Ramos (cell line): ENCODE data around the gene AK4.
"Not testable (repeated sequence)": the region's sequence is repeated elsewhere in the genome, so short reads cannot be mapped to it uniquely, and the experiment has no call there.

Source experiments
- in situ Hi-C: fragments of 300-500 bp; cut with MboI; formaldehyde crosslinking; loops from one replicate; pipeline ENCODE4 v1.14.3; 2022; ENCODE audit warnings: low sequenced_read_pairs; ENCODE audit not compliant: unreplicated experiment

The AK4 gene

DNA sequence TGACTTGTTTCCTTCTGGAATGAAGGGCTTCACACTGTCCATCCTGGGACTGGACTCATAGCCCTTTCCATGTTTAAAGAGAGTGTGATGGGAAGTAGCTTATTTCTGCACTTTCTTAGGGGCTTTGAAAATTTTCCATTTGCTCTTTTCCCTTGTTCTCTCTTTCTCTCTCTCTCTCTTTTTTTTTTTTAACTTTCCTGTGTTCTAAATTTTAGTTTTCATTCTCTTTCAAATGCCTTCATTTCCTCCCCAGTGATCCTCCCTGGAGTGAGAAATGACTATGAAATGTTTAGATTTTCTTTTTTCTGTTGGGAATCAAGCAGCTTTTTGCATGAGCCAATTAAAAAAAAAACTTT, 2.1 kb downstream of the AK4 start:
- in situ Hi-C loops = no loop called here

DNA sequence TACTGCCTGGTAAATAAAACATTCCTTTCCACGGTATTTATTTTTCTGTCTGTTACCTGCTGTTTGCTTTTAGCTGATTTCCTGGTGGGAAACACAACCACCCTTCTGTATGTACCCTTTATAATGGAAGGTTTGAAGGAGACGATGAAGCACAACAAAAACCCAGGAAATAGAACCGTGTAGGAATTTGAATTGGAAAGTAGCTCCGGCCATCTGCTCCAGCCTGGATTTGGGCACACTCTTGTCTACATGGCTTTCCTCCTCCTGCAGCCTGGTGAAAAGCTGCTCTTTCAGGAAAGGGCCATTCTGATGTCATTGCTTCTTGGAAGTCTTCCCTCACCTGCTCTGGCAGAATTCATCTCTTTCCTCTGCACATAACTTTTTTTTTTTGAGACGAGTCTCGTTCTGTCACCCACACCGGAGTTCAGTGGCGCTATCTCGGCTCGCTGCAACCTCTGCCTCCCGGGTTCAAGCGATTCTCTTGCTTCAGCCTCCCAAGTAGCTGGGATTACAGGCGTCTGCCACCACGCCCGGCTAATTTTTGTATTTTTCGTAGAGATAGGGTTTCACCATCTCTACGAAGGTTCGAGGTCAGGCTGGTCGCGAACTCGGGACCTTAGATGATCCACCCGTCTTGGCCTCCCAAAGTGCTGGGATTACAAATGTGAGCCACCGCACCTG, 2.7 kb downstream of the AK4 start:
- in situ Hi-C loops = no loop called here

DNA sequence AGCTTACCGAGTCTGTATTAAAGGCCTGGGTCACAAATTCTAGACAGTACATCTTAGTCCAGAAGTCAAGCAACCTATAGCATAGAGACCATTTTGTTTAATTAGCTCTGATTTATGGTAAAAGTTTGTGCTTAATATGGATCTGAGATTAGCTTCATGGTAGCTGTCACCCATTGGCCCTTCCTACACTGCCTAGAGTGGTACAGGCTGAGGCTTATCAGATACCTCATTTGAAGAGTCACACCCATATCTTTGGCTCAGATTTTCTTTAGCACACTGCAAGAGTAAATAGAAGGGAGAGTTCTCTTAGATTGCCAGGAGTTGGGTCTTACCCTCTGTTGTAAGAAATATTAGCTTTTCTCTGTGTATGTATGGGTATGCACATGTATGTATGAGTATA, 3.6 kb downstream of the AK4 start:
- in situ Hi-C loops = no loop called here

DNA sequence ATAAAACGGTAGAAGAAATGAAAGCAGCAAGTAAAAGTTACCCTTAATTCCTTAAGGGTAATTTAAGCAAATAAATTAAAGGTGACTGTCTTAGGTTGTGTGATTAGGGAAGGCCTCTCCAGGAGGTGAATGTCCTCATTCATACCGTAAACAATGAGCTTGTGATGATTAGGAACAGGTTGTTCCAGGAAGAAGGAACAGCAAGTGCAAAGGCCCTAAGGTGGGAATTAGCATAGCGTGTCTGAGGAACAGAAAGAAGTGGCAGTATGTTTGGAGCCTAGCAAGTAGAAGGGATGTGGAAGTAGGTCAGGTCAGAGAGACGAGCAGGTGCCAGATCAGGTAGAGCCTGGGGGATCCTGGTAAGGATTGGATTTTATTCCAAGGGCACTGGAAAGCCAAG, 5.6 kb downstream of the AK4 start:
- in situ Hi-C loops = no loop called here

DNA sequence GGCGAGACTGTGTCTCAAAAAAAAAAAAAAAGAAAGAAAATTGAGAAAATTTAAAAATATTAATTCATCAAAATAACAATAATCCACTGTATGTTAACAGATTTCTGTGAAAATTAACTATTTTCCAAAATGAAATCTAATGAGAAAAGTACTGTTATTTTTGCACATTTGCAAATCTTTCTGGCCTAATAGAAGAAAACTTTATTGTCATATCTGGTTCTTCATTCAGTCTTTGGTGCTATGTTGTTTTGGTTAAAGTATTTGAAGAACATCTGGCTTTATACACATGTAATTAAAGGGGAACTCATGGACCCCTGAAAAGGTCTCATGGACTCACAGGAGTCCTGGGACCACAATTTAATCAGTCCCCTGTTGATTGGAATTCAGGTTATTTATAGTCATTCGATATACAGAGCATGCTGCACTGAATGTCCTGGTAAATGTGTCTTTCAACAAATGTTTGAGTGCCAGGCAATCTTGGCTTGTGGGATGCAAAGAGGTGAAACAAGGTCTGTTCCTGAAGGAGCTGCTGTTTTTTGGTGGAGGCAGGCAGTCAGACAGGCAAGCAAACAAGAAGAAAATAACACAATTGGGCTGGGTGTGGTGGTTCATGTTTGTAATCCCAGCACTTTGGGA, 9.0 kb downstream of the AK4 start:
- in situ Hi-C loops = no loop called here

DNA sequence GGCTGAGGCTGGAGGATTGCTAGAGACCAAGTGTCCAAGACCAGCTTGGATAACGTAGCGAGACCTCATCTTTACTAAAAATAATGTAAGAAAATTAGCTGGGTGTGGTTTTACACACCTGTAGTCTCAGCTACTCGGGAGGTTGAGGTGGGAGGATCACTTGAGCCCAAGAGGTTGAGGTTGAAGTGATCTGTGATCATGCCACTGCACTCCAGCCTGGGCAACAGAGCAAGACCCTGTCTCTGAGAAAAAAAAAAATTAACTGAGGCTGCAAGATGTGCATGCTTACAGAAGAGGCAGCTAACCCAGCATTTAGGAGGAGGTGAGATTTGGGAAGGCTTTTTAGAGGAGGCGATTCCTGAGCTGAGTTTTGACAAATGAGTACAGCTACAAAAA, 9.5 kb downstream of the AK4 start:
- in situ Hi-C loops = no loop called here

DNA sequence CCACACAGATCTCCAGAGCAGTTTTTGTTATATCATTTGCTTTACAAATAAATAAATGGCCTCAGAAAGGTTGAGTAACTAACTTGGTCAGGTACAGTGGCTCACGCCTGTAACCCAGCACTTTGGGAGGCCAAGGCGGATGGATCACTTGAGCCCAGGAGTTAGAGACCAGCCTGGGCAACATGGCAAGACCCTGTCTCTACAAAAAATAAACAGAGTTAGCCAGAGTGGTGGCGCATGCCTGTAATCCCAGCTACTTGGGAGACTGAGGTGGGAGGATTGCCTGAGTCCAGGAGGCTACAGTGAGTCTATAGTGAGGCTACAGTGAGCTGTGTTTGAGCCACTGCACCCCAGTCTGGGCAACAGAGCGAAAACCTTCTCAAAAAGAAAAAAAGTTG, 11.3 kb downstream of the AK4 start:
- in situ Hi-C loops = not testable (repeated sequence)

DNA sequence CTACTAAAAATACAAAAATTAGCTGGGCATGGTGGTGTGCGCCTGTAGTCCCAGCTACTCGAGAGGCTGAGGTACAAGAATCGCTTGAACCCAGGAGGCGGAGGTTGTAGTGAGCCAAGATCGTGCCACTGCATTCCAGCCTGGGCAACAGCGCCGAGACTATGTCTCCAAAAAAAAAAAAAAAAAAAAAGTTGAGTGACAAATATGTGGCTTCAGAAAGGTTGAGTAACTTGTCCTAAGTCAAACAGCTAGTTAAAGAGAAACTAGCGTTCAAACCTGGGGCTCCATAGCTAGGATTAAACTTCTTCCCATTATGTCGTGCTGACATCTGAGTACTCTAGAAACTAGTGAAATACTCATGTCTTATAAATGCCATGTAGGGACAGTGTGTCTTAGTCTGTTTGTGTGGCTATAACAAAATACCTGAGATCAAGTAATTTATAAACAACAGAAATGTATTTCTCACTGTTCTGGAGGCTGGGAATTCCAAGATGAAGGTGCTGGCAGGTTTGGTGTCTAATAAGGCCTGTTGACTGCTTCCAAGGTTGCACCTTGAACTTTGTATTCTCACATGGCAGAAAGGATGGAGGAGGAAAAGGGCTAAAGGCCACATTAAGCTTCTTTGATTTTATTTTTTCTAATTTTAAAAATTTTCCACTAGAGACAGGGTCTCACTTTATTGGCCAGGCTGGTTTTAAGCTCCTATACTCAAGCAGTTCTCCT, 12.0 kb downstream of the AK4 start:
- in situ Hi-C loops = no loop called here

DNA sequence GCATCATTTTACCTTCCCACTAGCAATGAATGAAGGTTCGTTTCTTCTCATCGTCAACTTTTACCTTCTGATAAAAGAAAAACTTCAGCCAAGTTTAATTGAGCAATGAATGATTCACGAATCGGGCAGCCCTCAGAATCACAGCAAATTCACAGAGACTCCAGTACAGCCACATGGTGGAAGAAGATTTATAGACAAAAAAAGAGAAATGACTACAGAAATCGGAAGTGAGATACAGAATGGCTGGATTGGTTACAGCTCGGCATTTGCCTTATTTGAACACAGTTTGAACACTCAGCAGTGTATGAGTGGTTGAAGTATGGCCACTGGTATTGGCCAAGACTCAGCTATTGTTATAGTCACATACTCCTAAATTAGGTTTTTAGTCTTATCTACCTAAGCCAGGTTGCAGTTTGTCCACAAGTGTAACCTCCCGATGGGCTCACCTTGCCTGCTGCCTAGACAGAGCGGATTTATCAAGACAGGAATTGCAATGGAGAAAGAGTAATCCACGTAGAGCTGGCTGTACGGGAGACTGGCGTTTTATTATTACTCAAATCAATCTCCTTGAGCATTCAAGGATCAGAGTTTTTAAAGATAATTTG, 15.3 kb downstream of the AK4 start:
- in situ Hi-C loops = no loop called here

DNA sequence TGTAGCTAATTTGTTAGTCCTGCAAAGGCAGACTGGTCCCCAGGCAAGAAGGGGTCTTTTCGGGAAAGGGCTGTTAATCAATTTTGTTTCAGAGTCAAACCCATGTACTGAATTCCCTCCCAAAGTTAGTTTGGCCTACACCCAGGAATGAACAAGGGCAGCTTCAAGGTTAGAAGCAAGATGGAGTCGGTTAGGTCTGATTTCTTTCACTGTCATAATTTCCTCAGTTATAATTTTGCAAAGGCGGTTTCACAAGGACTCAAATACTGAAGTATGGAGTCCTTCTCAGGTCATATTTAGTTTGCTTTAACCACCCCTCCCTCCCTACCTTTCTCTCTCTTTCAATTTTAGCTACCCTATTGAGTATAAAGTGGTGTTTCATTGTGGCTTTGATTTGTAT, 16.1 kb downstream of the AK4 start:
- in situ Hi-C loops = not testable (repeated sequence)

DNA sequence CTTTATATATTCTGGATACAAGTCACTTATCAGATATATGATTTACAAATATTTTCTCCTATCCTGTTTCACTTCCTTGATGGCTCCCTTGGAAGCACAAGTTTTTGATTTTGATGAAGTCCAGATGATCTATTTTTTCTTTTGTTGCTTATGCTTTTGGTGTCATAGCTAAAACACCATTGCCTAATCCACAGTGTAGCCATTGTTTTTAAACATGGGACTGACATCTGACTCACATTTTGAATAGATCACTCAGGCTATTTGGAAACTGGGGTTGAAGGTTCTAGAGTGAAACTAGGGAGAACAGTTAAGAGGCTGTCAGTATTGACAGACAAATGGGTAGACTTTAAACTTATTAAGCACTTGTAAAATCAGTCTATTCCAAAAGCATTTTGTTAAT, 16.6 kb downstream of the AK4 start:
- in situ Hi-C loops = no loop called here

DNA sequence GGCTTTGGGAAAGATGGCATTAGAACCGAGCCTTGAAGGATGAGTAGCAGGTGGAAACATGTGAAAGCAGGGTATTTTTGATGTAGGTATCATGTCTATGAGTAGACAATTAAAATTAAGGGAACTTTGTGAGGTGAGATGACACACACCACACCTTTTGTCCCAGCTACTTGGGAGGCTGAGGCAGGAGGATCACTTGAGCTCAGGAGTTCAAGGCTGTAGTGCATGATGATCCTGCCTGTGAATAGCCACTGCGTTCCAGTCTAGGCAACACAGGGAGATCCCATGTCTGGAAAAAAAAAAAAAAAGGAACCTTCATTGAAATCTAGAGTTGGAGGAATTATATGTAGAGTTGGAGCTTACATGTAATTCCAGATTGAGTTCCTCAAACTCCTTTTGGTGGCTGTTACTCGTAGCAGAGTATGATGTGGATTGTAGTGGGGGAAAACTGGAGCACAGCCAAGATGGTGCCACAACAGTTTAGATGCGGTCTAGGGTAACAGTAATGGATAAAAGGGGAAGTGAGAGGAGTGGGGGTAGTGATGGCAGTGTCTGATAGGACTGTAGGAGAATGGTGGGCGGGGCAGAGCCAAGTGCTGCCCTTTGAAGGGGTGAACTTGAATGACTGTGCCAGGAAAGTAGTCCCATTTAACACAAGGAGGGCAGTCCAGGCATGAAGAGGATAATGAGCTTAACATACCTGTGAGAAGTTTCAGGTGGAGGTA, 17.4 kb downstream of the AK4 start:
- in situ Hi-C loops = no loop called here

DNA sequence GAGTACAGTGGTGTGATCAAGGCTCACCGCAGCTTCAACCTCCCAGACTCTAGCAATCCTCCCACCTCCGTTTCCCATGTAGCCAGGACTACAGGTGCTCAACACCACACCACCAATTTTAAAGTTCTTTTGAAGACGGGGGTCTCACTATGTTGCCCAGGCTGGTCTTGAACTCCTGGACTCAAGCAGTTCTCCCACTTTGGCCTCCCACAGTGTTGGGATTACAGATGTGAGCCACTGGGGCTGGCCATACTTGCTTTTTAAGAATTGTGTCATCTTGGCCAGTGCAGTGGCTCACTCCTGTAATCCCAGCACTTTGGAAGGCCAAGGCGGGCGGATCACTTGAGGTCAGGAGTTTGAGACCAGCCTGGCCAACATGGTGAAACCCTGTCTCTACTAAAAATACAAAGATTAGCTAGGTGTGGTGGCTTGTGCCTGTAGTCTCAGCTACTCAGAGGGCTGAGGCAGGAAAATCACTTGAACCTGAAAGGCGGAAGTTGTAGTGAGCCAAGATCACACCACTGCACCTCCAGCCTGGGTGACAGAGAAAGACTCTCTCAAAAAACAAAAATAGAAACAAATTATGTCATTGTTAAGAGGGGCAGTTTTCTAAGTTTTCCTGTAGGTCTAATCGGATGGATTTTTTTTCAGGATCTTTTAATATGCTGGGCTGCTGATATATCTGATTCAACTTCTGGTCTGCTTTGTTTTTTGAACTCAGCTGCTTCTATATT, 18.7 kb downstream of the AK4 start:
- in situ Hi-C loops = no loop called here

DNA sequence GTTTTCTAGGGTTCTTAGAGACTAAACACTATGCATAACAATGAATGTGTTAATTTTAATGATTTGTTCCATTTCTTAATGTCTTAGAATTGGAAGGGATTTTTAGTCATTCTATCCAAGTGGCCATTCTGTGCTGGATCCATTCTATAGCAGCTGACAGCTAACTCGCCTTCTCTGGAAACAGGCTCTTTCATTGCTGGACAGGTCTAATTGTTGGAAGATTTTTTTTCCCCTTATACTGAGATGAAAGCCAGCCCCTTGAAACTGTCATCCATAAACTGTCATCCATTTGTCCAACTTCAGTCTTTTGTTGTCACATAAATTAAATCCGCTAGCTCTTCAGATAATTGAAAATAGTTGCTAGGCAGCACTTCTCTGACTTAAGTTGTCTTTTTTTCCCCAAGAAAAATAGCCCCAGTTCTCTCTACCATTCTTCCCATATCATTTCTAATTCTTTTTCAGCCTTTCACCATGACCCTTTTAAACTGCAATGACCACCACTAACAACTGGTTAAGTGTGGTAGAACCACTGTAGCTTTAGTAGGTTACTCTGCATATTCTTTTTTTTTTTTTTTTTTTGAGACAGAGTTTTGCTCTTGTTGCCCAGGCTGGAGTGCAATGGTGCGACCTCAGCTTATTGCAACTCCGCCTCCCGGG, 19.7 kb downstream of the AK4 start:
- in situ Hi-C loops = no loop called here

DNA sequence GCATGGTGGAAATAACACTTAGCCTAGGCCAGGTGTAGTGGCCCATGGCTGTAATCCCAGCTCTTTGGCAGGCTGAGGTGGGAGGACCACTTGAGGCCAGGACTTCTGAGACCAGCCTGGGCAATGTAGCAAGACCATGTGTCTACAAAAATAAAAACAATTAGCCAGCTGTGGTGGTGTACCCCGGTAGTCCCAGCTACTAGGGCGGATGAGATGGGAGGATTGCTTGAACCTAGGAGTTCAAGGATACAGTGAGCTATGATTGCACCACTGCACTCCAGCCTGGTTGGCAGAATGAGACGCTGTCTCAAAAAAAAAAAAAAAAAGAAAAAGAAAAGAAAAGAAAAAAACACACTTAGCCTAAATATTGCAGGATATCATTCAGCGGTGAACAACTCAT, 20.9 kb downstream of the AK4 start:
- in situ Hi-C loops = no loop called here

DNA sequence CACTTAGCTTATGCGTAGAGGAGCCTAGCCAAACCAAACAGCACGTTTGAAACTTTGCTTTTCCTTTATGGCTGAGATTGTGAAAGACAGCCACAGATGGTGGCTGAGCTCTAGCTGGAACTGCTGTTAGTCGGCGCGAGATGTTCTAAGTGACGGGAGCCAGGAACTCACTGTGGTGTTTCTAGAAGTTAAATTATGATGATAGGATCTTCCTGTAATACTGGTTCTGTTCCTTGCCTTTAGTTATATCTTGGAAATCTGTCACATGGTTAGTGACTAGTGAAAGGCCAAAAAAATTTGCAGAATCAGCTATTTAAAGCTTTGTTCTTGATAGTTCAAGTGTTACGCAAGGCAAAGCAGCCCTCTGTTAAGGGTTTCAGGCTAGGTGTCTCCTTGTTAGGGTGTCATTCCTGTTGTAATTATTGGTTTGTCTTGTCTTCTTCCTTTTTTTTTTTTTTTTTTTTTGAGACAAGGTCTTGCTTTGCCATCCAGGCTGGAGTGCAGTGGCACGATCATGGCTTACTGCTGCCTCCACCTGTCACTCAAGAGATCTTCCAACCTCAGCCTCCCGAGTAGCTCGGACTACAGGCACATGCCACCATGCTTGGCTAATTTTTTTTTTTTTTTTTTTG, 22.6 kb downstream of the AK4 start:
- in situ Hi-C loops = no loop called here

DNA sequence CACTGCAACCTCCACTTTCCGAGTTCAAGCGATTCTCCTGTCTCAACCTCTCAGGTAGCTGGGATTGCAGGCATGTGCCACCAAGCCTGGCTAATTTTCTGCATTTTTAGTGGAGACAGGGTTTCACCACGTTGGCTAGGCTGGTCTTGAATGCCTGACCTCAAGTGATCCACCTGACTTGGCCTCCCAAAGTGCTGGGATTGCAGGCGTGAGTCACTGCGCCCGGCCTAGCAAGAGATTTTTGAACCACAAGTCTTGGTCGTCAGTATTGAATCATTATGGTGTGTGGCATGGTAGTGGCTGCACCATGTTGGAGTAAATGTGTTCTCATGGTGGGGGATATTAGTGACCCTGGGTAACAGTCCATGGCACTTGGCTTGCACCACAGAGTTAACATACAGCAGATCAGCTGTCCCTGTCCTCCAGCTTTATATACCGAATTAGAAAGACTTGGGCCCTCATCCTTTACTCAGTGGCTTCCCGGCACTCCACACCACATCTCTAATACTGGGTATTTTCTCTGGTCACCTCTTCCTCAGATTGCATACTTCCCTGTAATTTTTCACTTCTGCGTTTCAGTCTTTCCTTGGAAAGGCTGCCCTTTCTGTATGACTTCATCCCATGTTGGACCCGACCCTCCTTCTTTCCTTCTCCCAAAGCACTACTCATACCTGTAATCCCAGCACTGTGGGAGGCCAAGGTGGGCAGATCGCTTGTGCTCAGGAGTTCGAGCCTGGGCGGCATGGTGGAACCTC, 25.1 kb downstream of the AK4 start:
- in situ Hi-C loops = no loop called here

DNA sequence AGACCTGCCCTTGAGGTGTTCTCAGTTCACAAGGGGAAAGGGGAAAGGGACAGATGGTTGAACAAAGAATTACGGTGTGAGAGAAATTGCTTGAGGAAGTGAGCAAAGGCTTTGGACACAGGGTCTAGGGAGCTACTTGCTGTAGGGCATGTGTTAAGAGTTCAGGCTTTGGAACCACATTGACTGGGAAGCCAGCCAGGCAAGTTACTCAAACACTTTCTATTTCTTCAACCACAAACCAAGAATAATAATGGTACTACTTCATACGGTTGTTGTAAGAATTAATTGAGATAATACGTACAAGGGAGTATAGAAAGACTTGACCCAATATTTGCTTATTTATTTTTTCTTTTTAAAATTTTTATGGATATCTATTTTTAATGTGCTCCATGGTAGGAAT, 26.6 kb downstream of the AK4 start:
- in situ Hi-C loops = no loop called here
